Measurements from ENCODE around the gene RNF5. TPM values are rescaled to one million over a fixed set of nuclear protein-coding genes. Genes with fewer than 3 reads are reported as not detected.

The RNF5 gene
- polyA plus RNA-seq, 1 of the 3 experiments (the other 2 are of a cell fraction): 110 TPM

DNA sequence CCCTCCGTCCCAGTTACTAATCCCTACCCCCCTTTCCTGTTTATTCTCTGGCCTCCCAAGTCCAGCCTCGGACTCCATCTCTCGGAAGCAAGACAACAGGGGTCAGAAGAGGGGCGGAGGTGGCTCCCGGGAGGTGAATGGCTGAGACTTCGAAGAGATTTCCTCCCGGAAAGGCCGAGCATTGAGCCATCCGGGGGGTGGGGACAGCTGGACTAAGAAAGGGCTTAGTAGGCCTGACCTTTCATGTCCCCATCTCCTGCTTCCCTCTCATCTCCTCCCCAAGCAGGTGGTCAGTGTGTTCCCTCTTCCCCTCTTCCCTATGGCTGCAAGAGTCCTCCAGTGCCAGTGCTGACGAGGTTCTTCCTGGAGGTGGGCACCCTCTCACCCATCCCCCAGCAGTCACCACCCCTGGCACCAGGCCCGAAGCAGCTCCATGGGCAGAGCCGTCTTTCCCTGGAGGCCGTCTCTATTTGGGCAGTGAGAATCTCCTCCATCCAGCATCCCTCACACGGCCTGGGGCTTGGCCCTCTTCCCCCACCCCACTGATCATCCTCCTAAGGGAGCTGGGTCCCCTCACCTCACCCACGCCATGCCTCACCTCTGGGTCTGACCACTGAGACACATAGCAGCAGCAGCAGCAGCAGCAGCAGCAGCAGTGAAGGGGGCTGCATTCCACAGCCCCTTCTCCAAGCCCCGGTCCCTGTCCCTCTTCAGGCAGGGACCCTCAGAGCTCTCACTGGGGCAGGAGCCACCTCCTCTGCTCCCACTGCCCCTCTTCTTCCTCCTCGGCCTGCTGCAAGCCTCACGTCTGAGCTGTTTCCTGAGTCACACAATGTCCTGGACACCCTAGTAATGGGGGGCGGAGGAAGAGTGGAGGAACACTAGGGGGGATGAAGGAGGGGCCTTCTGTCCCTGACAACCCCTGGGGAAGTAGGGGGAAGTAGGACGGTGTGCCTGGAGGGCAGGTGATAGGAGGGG is 45.3 kb downstream of the RNF5 start, which contains the start of gene NOTCH4:
Gene NOTCH4, minus strand, starts transcription at position 810 of the 978 bp plus-strand sequence. Its CDS starts 139 bp downstream, at position 671.
- no peak within 1 kb of the TSS; the same call in 1 of the 2 replicates for H2AFZ ChIP-seq (ENCODE audit: low read depth)
- no peaks in the 10 kb centered on the region for H3K36me3 ChIP-seq (replicated peaks in 1 of 2; ENCODE audit: control insufficient read depth in 1 of 2, insufficient read depth in 2 of 2, low read length in 1 of 2)
- H3K79me2 ChIP-seq (ENCODE audit: insufficient read depth): no peaks in the 10 kb centered on the region
- peaks cover 60% of the 10 kb centered on the region for H3K27me3 ChIP-seq (ENCODE audit: insufficient read depth)
- H3F3A ChIP-seq (replicated peaks; ENCODE audit: insufficient read depth): no peaks in the 10 kb centered on the region
- no peak within 1 kb of the TSS for H3K9ac ChIP-seq
- no peaks in the 10 kb centered on the region for H4K20me1 ChIP-seq (ENCODE audit: insufficient read depth)
- ChIA-PET CTCF (interaction anchor here (0.7 kb wide), 1 partner anchor 23 kb away, joined by 3 read pairs; no protein-coding TSS in a partner anchor), POLR2A (no interaction called here)
- H3K9me2 ChIP-seq: no peaks in the 10 kb centered on the region
- H3K4me2 ChIP-seq: no peak within 1 kb of the TSS
- TF ChIP-seq TAF1 (IDR thresholded peaks at IDR 0.05; ENCODE audit: borderline replicate concordance, low read depth, low read length) (no peak), PBX3 (IDR thresholded peaks at IDR 0.05) (no peak), FOXM1 (IDR thresholded peaks at IDR 0.05; ENCODE audit: low read depth) (no peak), RAD21 (IDR thresholded peaks at IDR 0.05; ENCODE audit: low read length) (no peak), FOSL2 (IDR thresholded peaks at IDR 0.05; ENCODE audit: borderline replicate concordance, low read depth) (no peak), SMC3 (IDR thresholded peaks at IDR 0.05; ENCODE audit: low read depth, low read length) (no peak), CHD2 (IDR thresholded peaks at IDR 0.05; ENCODE audit: low read length, partially characterized antibody) (no peak), TEAD4 (IDR thresholded peaks at IDR 0.05; ENCODE audit: borderline replicate concordance, insufficient read depth) (no peak), FOXJ3 (CRISPR knock-in tag; IDR thresholded peaks at IDR 0.05) (no peak), RCOR1 (IDR thresholded peaks at IDR 0.05; ENCODE audit: low read length) (no peak), REST (IDR thresholded peaks at IDR 0.05; ENCODE audit: low read depth, low read length) (no peak), NRF1 (IDR thresholded peaks at IDR 0.05; ENCODE audit: low read depth, low read length) (no peak), JUND (IDR thresholded peaks at IDR 0.05) (no peak), EP300 (IDR thresholded peaks at IDR 0.05; ENCODE audit: borderline replicate concordance in 1 of 2, low read depth in 1 of 2, low read length in 1 of 2) (no peak), IRF3 (IDR thresholded peaks at IDR 0.05; ENCODE audit: low read depth, low read length) (no peak)
- TF ChIP-seq, protein P1, sequence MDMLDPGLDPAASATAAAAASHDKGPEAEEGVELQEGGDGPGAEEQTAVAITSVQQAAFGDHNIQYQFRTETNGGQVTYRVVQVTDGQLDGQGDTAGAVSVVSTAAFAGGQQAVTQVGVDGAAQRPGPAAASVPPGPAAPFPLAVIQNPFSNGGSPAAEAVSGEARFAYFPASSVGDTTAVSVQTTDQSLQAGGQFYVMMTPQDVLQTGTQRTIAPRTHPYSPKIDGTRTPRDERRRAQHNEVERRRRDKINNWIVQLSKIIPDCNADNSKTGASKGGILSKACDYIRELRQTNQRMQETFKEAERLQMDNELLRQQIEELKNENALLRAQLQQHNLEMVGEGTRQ (IDR thresholded peaks at IDR 0.05; ENCODE audit: borderline replicate concordance, low read depth, low read length): no peak
- 13% methylated on average over 19 of the region's 20 CpGs for WGBS (ENCODE audit: low lambda C conversion rate)
- H3K9me3 ChIP-seq: no peaks in the 10 kb centered on the region
- no peaks in the 10 kb centered on the region for H3K4me1 ChIP-seq (ENCODE audit: control insufficient read depth in 1 of 2, insufficient read depth in 2 of 2, low read depth in 1 of 2, low read length in 1 of 2)
- H3K27ac ChIP-seq (ENCODE audit: low read depth in 2 of 2, low read length in 1 of 2): no peak within 1 kb of the TSS
- no peak for DNase-seq
- no peak within 1 kb of the TSS for H3K4me3 ChIP-seq (ENCODE audit: low read depth in 2 of 2, low read length in 1 of 2)

All from SK-N-SH (cell line).